Mucosa of rectum (tissue), 2 donors: ENCODE results near the gene TYR.

ENCODE experiments used
- H3K27ac ChIP-seq, 2 donors: one replicate each; pipeline ENCODE4 v1.7.0; 2013; ENCODE audit warnings: inconsistent platforms in 2 of 2, low read depth in 2 of 2, low read length in 2 of 2
- H3K27me3 ChIP-seq, 2 donors: one replicate each; pipeline ENCODE4 v1.7.0; 2013; ENCODE audit warnings: low read length in 2 of 2; ENCODE audit not compliant: control insufficient read depth in 2 of 2, insufficient read depth in 2 of 2
- H3K36me3 ChIP-seq, 2 donors: one replicate each; pipeline ENCODE4 v1.7.0; 2013; ENCODE audit warnings: low read length in 2 of 2; ENCODE audit not compliant: control insufficient read depth in 2 of 2, insufficient read depth in 2 of 2
- H3K4me1 ChIP-seq, 2 donors: one replicate each; pipeline ENCODE4 v1.7.0; 2013; ENCODE audit warnings: low read length in 2 of 2, mild to moderate bottlenecking in 1 of 2; ENCODE audit not compliant: control insufficient read depth in 2 of 2, insufficient read depth in 2 of 2
- H3K4me3 ChIP-seq, 2 donors: one replicate each; pipeline ENCODE4 v1.7.0; 2013; ENCODE audit warnings: low read length in 2 of 2
- H3K9ac ChIP-seq, 2 donors: one replicate each; pipeline ENCODE4 v1.7.0; 2013; ENCODE audit warnings: low read length in 2 of 2, low read depth in 1 of 2, mild to moderate bottlenecking in 1 of 2
- H3K9me3 ChIP-seq, 2 donors: one replicate each; pipeline ENCODE4 v1.7.0; 2013; ENCODE audit warnings: low read length in 2 of 2; ENCODE audit not compliant: control insufficient read depth in 2 of 2
- donor health status: healthy.
- donor health status: Normal muscosa, but diverticular disease.

TYR gene

GRCh38 chr11:89177691-89178231, at the start of gene TYR:
Gene TYR, plus strand, starts transcription at chr11:89177875. Its CDS starts 79 bp downstream, at chr11:89177954.
- Histone ChIP-seq H3K4me1 (no peaks in the 10 kb centered on the region), H3K36me3 (no peaks in the 10 kb centered on the region), H3K27me3 (no peaks in the 10 kb centered on the region), H3K27ac (no peak within 1 kb of the TSS), H3K9ac (no peak within 1 kb of the TSS), H3K4me3 (no peak within 1 kb of the TSS), H3K9me3 (no peaks in the 10 kb centered on the region)

- no peaks in the 10 kb centered on the region for H3K4me1 ChIP-seq
- H3K36me3 ChIP-seq, result no peaks in the 10 kb centered on the region
- no peaks in the 10 kb centered on the region for H3K9me3 ChIP-seq
- H3K4me3 ChIP-seq, result no peak overlapping the region
- no peaks in the 10 kb centered on the region for H3K27me3 ChIP-seq
- no peak overlapping the region for H3K27ac ChIP-seq
- no peak overlapping the region for H3K9ac ChIP-seq
Measured at GRCh38 chr11:89136606-89137005, 41.1 kb upstream of the TYR start.

- Histone ChIP-seq H3K4me1 (no peaks in the 10 kb centered on the region), H3K27me3 (no peaks in the 10 kb centered on the region), H3K4me3 (no peak overlapping the region), H3K27ac (no peak overlapping the region), H3K9ac (no peak overlapping the region), H3K36me3 (no peaks in the 10 kb centered on the region), H3K9me3 (no peaks in the 10 kb centered on the region)
Measured at GRCh38 chr11:89147229-89147628, 30.4 kb upstream of the TYR start.

GRCh38 chr11:89159974-89160373, 17.7 kb upstream of the TYR start:
- Histone ChIP-seq H3K9me3 (no peaks in the 10 kb centered on the region), H3K9ac (no peak overlapping the region), H3K27ac (no peak overlapping the region), H3K27me3 (no peaks in the 10 kb centered on the region), H3K4me1 (no peaks in the 10 kb centered on the region), H3K4me3 (no peak overlapping the region), H3K36me3 (no peaks in the 10 kb centered on the region)

DNA sequence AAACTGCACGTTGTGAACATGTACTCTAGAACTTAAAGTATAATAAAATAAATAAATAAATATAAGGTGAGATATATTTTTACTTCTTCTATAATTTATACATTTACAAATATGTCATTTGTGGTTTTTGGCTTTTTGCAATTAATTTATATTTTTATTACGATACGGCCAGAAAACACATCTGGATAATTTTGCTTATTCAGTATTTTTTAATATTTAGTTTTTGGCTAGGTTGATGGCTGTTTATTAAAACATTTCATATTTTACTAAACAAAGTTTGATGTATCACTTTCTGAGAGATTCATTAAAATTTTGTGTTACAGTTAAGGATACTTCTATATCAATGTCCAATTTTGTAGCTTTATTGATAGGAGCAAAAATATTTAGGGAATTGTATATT, 15.7 kb upstream of the TYR start:
- no peaks in the 10 kb centered on the region for H3K9me3 ChIP-seq
- H3K4me1 ChIP-seq, result no peaks in the 10 kb centered on the region
- H3K27me3 ChIP-seq, result no peaks in the 10 kb centered on the region
- no peaks in the 10 kb centered on the region for H3K36me3 ChIP-seq
- H3K9ac ChIP-seq, result no peak overlapping the region
- H3K27ac ChIP-seq, result no peak overlapping the region
- H3K4me3 ChIP-seq, result no peak overlapping the region

DNA sequence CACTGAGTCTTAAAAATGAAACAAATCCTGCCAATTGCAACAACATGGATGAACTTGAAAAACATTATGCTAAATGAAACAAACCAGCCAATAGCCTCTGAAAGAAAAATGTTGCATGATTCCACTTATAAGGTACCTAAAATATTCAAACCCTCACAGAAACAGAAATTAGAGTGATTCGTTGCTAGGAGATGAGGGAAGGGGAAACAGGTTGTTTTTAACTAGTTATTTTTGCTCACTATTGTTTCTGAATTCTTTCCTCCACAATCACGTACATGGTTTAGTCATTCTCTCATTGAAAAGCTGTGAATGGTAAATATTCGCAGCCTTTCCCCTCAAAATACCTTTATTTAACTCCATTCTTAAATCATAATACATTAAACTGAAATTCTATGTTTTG, 14.0 kb upstream of the TYR start:
- no peaks in the 10 kb centered on the region for H3K4me1 ChIP-seq
- no peaks in the 10 kb centered on the region for H3K36me3 ChIP-seq
- no peak overlapping the region for H3K9ac ChIP-seq
- no peak overlapping the region for H3K4me3 ChIP-seq
- H3K27me3 ChIP-seq, result no peaks in the 10 kb centered on the region
- H3K9me3 ChIP-seq, result no peaks in the 10 kb centered on the region
- no peak overlapping the region for H3K27ac ChIP-seq

GRCh38 chr11:89168396-89168795, 9.3 kb upstream of the TYR start:
- Histone ChIP-seq H3K9ac (no peak overlapping the region), H3K27ac (no peak overlapping the region), H3K9me3 (no peaks in the 10 kb centered on the region), H3K4me3 (no peak overlapping the region), H3K36me3 (no peaks in the 10 kb centered on the region), H3K4me1 (no peaks in the 10 kb centered on the region), H3K27me3 (no peaks in the 10 kb centered on the region)

GRCh38 chr11:89175796-89176195, 1.9 kb upstream of the TYR start:
- Histone ChIP-seq H3K4me3 (no peak overlapping the region), H3K27me3 (no peaks in the 10 kb centered on the region), H3K9me3 (no peaks in the 10 kb centered on the region), H3K4me1 (no peaks in the 10 kb centered on the region), H3K9ac (no peak overlapping the region), H3K36me3 (no peaks in the 10 kb centered on the region), H3K27ac (no peak overlapping the region)

GRCh38 chr11:89176938-89177337, 737 bp upstream of the TYR start:
- H3K4me3 ChIP-seq, result no peak overlapping the region
- H3K36me3 ChIP-seq, result no peaks in the 10 kb centered on the region
- no peaks in the 10 kb centered on the region for H3K27me3 ChIP-seq
- no peaks in the 10 kb centered on the region for H3K9me3 ChIP-seq
- no peak overlapping the region for H3K9ac ChIP-seq
- no peaks in the 10 kb centered on the region for H3K4me1 ChIP-seq
- H3K27ac ChIP-seq, result no peak overlapping the region

- Histone ChIP-seq H3K27me3 (no peaks in the 10 kb centered on the region), H3K9ac (no peak overlapping the region), H3K27ac (no peak overlapping the region), H3K4me3 (no peak overlapping the region), H3K4me1 (no peaks in the 10 kb centered on the region), H3K9me3 (no peaks in the 10 kb centered on the region), H3K36me3 (no peaks in the 10 kb centered on the region)
Measured at GRCh38 chr11:89181111-89181510, 3.4 kb downstream of the TYR start.
